Measurements from ENCODE around the gene FAM174C. TPM values are rescaled to one million over a fixed set of nuclear protein-coding genes. Genes with fewer than 3 reads are reported as not detected.

The FAM174C gene
- total and polyA plus RNA-seq, 2 of the 8 experiments (the other 6 are each of a cell fraction or from before 2014, with no cell fraction given), result 44.5 to 125 TPM

GRCh38 chr19:1309977-1310852 lies 34.9 kb downstream of the FAM174C start (continued):
- TF ChIP-seq CHD7 (IDR thresholded peaks at IDR 0.05; ENCODE audit: insufficient replicate concordance, low read length) (no peak), CHD1 (IDR thresholded peaks at IDR 0.05; ENCODE audit: low read depth, low read length) (no peak), CHD2 (IDR thresholded peaks at IDR 0.05; ENCODE audit: low read length) (no peak), TCF12 (IDR thresholded peaks at IDR 0.05; ENCODE audit: low read depth, low read length) (no peak), KDM1A (IDR thresholded peaks at IDR 0.05; ENCODE audit: borderline replicate concordance, low read length) (peak; percentile 97), BCL11A (IDR thresholded peaks at IDR 0.05; ENCODE audit: low read depth in 2 of 2, low read length in 2 of 2) (no peak), ZNF274 (IDR thresholded peaks at IDR 0.05; ENCODE audit: borderline replicate concordance, extremely low read depth, low read length) (no peak), CTBP2 (IDR thresholded peaks at IDR 0.05; ENCODE audit: borderline replicate concordance, insufficient read depth, insufficient read length, low read length) (no peak), PHF8 (conservative IDR thresholded peaks at IDR 0.05; ENCODE audit: low read depth, low read length) (no peak), BACH1 (IDR thresholded peaks at IDR 0.05; ENCODE audit: low read length) (no peak)

Measured in H1 (cell line).